Mucosa of descending colon (tissue), 3 donors: ENCODE measurements around the gene CECR2. TPM values are rescaled to one million over a fixed set of nuclear protein-coding genes. Genes with fewer than 3 reads are reported as not detected.

Experiments
- ATAC-seq: fragments of 200-7000 bp; cut with Tn5 transposase; one replicate; pipeline ENCODE4 v1.9.1; 2020; ENCODE audit warnings: mild to moderate bottlenecking, moderate library complexity
- DNase-seq, 3 donors: peaks; one replicate each; pipeline ENCODE4 v3.0.0-alpha.2; 2020
- H3K36me3 ChIP-seq: fragments of 200-600 bp; one replicate; pipeline ENCODE4 v1.8.0; 2021; ENCODE audit warnings: low read depth, mild to moderate bottlenecking
- H3K4me1 ChIP-seq: fragments of 200-600 bp; one replicate; pipeline ENCODE4 v1.8.0; 2021; ENCODE audit warnings: low read depth, mild to moderate bottlenecking
- H3K4me3 ChIP-seq: fragments of 200-600 bp; one replicate; pipeline ENCODE4 v1.8.0; 2021; ENCODE audit warnings: mild to moderate bottlenecking
- H3K9me3 ChIP-seq: fragments of 200-600 bp; one replicate; pipeline ENCODE4 v1.8.0; 2021; ENCODE audit warnings: mild to moderate bottlenecking
- CTCF ChIP-seq: fragments of 200-600 bp; IDR thresholded peaks from one replicate; pipeline ENCODE4 v1.8.0; 2022; ENCODE audit warnings: antibody characterized with exemption, mild to moderate bottlenecking
- intact Hi-C, 2 donors: fragments of 100-400 bp; cut with DNase I in 1 of 2; cut with micrococcal nuclease in 1 of 2; formaldehyde crosslinking; loops; one replicate each; pipeline versions ENCODE4 v1.11.0 to v1.11.1; 2022; cut with DNase I, micrococcal nuclease
- total RNA-seq, 3 donors: library from RNA; stranded (reverse); fragmentation: NEBNext Ultra II Directional in 2 of 3; extraction: Animal tissue kit (Norgen Biotek cat#: 25700) in 2 of 3; gene quantifications; one replicate each; pipeline versions ENCODE4 v1.2.1 to v1.2.4, GENCODE V29; 2021 to 2023
- donor health status: DM: no; HTN: no; CAD: no; lungs with moderate emphysema.
- donor health status: DM: no; HTN: no; CAD: no.
- donor health status: DM: no; HTN: yes; CAD: no.

The CECR2 gene
- total RNA-seq, 3 donors from 2014 or later: 0.27 to 1.4 (median 0.29) TPM

- Histone ChIP-seq H3K4me3 (no peak overlapping the region), H3K9me3 (no peaks in the 10 kb centered on the region), H3K4me1 (no peaks in the 10 kb centered on the region), H3K36me3 (no peaks in the 10 kb centered on the region)
- intact Hi-C loops: no loop called here
- DNase-seq (no peak), ATAC-seq (no peak)
- TF ChIP-seq CTCF: no peak
Measured at GRCh38 chr22:17343766-17344165, 25.5 kb upstream of the CECR2 start.

- H3K4me1 ChIP-seq: no peaks in the 10 kb centered on the region
- no peak for TF ChIP-seq CTCF
- H3K36me3 ChIP-seq: no peaks in the 10 kb centered on the region
- H3K4me3 ChIP-seq: no peak overlapping the region
- no peak for ATAC-seq
- intact Hi-C loops: no loop called here
- H3K9me3 ChIP-seq: no peaks in the 10 kb centered on the region
- no peak for DNase-seq
Measured at GRCh38 chr22:17346578-17346977, 22.7 kb upstream of the CECR2 start.

- no peaks in the 10 kb centered on the region for H3K36me3 ChIP-seq
- no peak for DNase-seq
- no peak for ATAC-seq
- H3K4me1 ChIP-seq: no peaks in the 10 kb centered on the region
- no peak for TF ChIP-seq CTCF
- H3K9me3 ChIP-seq: no peaks in the 10 kb centered on the region
- H3K4me3 ChIP-seq: no peak overlapping the region
- intact Hi-C loops: no loop called here
Measured at GRCh38 chr22:17347724-17348123, 21.5 kb upstream of the CECR2 start.

- no peaks in the 10 kb centered on the region for H3K4me1 ChIP-seq
- intact Hi-C loops: no loop called here
- ATAC-seq: no peak
- H3K36me3 ChIP-seq: no peaks in the 10 kb centered on the region
- H3K4me3 ChIP-seq: no peak overlapping the region
- TF ChIP-seq CTCF: no peak
- DNase-seq: no peak
- H3K9me3 ChIP-seq: no peaks in the 10 kb centered on the region
Measured at GRCh38 chr22:17348464-17349103, 20.7 kb upstream of the CECR2 start.

- H3K36me3 ChIP-seq: no peaks in the 10 kb centered on the region
- intact Hi-C loops: no loop called here
- ATAC-seq: no peak
- H3K4me1 ChIP-seq: no peaks in the 10 kb centered on the region
- H3K4me3 ChIP-seq: no peak overlapping the region
- no peaks in the 10 kb centered on the region for H3K9me3 ChIP-seq
- TF ChIP-seq CTCF: no peak
- no peak for DNase-seq
Measured at GRCh38 chr22:17349172-17349571, 20.1 kb upstream of the CECR2 start.

- Histone ChIP-seq H3K4me3 (no peak overlapping the region), H3K36me3 (no peaks in the 10 kb centered on the region), H3K4me1 (no peaks in the 10 kb centered on the region), H3K9me3 (no peaks in the 10 kb centered on the region)
- DNase-seq (no peak), ATAC-seq (no peak)
- intact Hi-C loops: no loop called here
- no peak for TF ChIP-seq CTCF
Measured at GRCh38 chr22:17350292-17350691, 19.0 kb upstream of the CECR2 start.
